HG02970 (cell line): Measurements from ENCODE around the gene PGGHG.

Source experiments
- ATAC-seq: cut with Tn5 transposase; IDR thresholded peaks from one replicate; pipeline ENCODE4 v1.9.1; 2021; ENCODE audit warnings: mild to moderate bottlenecking, moderate library complexity, moderate number of reproducible peaks; ENCODE audit not compliant: unreplicated experiment, low FRiP score

PGGHG gene

DNA sequence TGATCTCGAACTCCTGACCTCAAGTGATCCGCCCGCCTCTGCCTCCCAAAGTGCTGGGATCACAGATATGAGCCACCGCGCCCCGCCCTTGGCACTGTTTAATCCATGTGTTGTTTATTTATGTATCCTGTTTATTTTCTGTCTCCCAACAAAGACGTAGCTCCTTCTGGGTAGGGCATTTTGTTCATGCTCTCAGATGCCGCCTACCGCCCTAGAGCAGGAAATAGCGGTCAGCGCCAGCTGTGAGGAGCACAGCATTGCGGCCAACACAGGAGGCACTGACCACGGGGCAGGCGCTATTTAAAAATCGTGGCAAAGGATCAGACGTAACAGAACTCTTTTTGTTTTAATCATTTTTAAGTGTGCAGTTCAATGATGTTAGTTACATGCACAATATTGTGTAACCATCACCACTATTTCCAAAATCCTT, 20.2 kb upstream of the PGGHG start:
- peak; percentile 36 for ATAC-seq

GRCh38 chr11:269146-269890, 19.6 kb upstream of the PGGHG start:
- peak; percentile 70 for ATAC-seq

DNA sequence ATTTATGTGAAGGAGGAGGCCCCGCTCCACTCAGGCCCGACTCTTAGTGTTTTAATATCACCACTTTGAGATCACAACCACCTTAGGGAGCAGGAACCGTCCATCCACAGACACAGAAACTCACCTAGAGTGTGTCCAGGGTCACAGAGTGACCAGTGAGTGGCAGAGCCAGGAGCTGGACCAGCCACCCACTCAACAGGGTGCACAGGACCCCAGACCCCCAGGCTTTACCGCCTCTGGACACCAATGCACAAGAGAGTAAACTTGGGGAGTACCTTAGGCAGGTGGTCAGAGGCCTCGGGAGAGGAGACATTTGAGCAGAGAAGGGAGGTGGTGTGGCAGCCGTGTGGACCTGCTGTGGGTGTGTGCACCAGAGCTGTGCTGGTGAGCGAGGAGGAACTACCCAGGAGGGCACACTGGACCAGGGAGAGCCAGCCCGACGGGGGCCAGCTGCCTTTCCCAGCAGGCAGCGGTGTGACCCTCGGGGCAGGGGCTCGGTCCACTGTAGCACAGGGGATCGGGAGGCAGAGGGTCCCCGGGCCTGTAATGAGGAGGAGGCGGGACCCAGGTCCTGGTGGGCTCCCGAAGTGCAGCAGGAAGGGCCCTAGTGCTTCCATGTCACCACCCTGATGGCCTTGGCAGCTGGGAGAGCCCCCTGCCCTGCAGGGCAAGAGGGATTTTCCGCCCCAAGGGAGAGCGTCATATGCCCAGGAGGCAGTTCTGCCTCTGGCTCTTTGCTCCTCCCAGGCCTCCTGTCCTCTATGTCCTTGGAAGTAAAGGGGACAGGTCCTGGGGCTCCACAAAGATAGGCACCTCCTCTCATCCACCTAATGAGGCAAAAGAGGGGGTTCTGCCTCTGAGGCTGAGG, 18.2 kb upstream of the PGGHG start:
- no peak for ATAC-seq

GRCh38 chr11:271319-271715, 17.6 kb upstream of the PGGHG start:
- no peak for ATAC-seq

GRCh38 chr11:272195-272930, 16.6 kb upstream of the PGGHG start:
- ATAC-seq, result no peak

- ATAC-seq, result no peak
Observed at GRCh38 chr11:272931-273198, 16.1 kb upstream of the PGGHG start.

DNA sequence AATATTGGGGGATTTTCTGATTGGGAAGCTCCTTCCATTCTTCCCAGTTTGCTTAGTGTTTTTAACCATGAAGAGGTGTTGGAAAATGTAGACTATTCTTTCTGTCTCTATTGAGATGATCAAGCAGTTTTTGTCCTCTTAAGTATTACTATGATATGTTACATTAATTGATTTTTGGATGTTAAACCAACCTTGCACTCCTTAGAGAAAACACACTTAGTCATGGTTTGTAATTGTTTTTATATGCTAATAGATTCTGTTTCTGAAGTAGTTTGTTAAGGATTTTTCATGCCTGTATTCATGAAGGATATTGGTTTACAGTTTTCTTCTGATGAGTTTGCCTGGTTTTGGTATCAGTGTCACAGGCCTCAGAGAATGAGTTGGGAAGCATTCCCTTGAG, 12.7 kb upstream of the PGGHG start:
- no peak for ATAC-seq

DNA sequence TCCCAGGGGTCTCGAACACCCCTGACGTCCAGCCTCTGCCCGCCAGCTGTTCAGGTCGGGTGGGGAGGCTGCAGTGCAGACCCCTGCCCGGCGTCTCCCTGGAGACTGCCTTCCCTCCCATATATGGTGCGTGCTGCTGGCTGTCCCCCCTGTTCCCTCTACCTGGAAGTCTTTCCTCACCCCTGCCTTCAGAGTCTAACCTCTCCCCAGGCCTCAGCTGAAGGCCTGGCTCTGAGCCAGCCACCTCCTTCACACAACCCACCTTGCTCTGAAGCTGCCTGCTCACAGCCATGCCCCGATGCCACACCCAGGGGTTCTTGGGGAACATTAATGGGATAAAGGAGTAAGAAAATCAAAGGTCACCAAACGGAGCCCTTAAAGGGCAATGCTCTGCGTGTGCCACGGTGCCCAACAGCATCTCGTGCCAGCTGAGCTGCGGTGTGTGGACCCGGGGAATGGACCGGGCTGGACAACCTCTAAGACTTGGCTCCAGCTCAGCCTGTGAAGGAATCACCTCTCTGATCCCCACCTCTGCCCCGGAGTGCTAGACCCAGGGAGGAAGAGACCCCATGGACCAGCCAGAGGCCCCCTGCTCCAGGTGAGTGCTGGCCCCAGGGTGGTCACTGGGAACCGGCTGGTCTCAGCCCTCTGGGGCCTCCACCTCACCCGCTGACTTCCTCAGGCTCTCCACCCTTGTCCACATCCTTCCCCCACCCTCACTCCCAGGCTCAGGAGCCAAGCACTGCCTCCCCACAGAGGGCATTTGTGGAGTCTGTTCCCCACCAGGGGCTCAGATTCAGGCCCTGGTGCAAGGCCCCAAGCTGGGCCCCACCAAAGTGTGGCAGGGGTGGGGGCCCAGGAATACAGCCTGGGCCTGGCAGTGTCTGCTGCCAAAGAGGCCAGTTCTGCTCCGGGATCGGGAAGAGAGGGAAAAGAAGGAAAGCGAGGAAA, 10.7 kb upstream of the PGGHG start, which contains the start of gene NLRP6:
Gene NLRP6, plus strand, starts transcription at position 407 of the 951 bp plus-strand sequence. Its CDS starts 163 bp downstream, at position 570.
- no peak for ATAC-seq

DNA sequence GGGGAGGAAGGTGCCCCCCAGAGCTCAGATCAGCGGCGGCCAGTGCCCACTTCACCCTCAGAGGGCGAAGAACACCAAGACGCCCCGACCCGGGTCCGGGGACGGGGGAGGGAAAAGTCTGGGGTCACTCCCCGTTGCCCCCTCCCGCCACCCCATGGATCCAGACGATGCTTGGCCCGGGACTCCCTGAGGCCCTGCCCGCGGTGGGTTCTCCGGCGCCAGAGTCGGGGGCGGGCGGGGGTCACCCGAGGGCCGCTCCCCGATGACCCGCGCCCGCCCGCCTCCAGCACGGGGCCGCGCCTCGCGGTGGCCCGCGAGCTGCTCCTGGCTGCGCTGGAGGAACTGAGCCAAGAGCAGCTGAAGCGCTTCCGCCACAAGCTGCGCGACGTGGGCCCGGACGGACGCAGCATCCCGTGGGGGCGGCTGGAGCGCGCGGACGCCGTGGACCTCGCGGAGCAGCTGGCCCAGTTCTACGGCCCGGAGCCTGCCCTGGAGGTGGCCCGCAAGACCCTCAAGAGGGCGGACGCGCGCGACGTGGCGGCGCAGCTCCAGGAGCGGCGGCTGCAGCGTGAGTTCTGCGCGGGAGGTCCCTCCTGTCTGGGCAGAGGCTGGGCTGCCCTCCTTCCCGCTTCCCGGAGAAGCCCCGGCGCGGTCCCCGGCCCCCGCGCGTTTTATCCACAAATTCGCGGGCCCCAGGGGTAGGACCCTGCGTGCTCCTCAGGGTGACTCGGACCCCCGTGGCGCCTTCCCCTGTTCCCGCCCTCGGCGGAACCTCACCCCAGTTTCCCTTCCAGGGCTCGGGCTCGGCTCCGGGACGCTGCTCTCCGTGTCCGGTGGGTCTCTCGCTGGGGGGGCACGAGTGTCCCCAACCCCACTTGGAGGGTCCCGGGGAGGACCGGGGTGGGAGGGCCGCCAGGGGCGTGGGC, 9.6 kb upstream of the PGGHG start:
- ATAC-seq, result no peak

GRCh38 chr11:279966-280705, 8.8 kb upstream of the PGGHG start:
- no peak for ATAC-seq

DNA sequence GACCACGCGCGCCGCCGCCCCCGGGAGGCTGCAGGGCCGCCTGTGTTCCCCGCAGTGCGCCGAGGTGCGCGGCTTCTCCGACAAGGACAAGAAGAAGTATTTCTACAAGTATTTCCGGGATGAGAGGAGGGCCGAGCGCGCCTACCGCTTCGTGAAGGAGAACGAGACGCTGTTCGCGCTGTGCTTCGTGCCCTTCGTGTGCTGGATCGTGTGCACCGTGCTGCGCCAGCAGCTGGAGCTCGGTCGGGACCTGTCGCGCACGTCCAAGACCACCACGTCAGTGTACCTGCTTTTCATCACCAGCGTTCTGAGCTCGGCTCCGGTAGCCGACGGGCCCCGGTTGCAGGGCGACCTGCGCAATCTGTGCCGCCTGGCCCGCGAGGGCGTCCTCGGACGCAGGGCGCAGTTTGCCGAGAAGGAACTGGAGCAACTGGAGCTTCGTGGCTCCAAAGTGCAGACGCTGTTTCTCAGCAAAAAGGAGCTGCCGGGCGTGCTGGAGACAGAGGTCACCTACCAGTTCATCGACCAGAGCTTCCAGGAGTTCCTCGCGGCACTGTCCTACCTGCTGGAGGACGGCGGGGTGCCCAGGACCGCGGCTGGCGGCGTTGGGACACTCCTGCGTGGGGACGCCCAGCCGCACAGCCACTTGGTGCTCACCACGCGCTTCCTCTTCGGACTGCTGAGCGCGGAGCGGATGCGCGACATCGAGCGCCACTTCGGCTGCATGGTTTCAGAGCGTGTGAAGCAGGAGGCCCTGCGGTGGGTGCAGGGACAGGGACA, 8.0 kb upstream of the PGGHG start:
- ATAC-seq, result no peak

DNA sequence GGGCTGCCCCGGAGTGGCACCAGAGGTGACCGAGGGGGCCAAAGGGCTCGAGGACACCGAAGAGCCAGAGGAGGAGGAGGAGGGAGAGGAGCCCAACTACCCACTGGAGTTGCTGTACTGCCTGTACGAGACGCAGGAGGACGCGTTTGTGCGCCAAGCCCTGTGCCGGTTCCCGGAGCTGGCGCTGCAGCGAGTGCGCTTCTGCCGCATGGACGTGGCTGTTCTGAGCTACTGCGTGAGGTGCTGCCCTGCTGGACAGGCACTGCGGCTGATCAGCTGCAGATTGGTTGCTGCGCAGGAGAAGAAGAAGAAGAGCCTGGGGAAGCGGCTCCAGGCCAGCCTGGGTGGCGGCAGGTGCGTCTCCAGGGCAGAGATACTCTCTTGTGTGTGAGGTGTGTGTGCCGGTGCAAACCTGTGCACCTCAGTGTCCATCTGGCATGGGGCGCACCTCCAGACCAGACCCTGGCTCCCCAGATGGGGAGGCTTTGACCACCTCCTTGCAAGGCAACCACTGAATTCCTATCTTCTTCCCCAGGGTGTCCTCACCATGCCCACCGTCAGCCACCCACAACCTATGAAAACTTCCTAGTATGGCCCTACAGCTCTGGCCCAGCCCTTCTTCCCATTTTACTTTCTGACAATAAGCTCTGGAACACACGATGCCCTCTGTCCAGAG, 7.3 kb upstream of the PGGHG start:
- no peak for ATAC-seq

DNA sequence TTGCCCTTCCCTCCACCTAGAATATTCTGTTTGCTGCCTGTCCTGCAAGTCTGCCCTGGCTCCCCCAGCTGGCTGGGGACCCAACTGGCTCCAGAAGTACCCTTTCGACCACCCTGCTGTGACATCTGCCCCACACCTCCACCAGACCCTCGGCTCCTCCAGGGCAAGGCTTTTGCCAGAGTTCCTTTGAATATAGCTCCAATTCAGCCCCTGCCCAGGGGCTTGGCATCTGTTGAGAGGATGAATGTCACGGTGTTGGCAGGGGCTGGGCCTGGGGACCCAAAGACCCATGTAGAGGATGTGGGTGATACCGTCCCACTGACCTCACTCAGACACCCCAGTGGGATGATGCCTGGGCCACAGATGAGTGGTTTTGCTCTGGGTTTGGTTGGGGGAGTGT, 6.8 kb upstream of the PGGHG start:
- no peak for ATAC-seq

DNA sequence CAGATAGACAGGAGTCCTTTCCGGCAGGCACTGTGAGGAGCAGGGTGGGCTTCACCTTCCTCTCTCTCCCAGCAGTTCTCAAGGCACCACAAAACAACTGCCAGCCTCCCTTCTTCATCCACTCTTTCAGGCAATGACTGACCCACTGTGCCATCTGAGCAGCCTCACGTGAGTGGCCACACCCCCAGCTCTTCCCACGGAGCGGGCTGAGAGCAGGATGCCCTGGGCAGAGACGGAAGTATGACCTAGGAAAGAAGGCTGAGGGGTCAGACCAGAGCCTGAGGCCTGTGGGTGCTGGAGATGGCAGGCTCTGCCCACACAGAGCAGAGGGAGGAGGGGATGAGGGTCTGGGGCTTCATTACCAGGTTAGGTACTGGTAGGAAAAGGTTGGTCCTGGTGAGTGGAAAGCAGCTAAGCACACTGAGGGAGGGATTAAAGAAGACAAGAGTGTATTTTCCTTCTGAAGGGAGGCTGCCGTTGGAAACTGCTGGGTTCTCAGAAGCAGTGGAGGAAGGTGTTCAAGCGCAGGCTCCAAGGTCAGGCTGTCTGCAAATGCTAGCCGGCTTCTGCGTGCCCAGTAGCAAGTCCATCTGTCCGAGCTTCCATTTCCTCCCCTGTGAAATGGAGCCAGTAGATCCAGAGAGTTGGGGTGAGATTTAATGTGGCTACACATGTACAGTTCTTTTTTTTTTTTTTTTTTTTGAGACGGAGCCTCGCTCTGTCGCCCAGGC, 6.1 kb upstream of the PGGHG start:
- ATAC-seq, result no peak

DNA sequence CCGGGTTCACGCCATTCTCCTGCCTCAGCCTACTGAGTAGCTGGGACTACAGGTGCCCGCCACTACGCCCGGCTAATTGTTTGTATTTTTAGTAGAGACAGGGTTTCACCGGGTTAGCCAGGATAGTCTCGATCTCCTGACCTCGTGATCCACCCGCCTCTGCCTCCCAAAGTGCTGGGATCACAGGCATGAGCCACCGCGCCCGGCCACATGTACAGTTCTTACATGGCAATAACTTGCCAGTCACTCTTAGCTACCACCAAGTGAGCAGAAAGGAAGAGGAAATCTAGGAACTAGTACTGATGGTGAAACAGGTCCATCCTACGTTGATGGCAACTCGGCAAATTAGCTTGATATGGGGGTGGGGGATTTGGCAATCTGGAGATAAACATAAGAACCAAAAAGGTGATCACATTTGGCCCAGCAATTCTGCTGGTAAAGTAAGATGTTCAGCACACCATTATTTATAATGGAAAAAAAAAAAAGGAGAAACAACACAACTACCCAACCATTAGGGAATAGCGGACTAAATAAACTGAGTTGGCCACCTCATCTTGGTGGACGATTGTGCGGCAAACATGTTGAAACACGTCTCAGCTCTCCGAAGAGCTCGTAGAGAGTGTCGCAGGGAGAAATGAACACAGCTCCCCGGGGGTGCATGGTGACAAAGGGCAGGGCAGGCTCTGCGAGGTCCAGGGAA, 5.4 kb upstream of the PGGHG start:
- no peak for ATAC-seq
